Spleen (tissue), 7 donors: ENCODE measurements around the gene ACSF2.

Experiments
- POLR2A ChIP-seq, 3 donors: fragments of 450-650 bp; IDR thresholded peaks; one replicate each; pipeline ENCODE4 v1.5.1; 2017; ENCODE audit warnings: antibody characterized with exemption in 3 of 3, mild to moderate bottlenecking in 1 of 3
- TF ChIP-seq, protein P1 (sequence below), 11 experiments: fragments of 200-600 bp in 7 of 11; fragments of 450-650 bp in 4 of 11; sonication (generic) in 4 of 11; IDR thresholded peaks in 8 of 11; conservative IDR thresholded peaks in 3 of 11; 1 replicate in 7 of 11; 2 replicates in 4 of 11; pipeline versions ENCODE4 v1.4.0 to v1.8.0; 2016 to 2021; ENCODE audit warnings: antibody characterized with exemption in 11 of 11, inconsistent platforms in 4 of 11, mild to moderate bottlenecking in 1 of 11
- donor health status: DM: no; HTN: no; CAD: no; lungs with moderate emphysema.
- donor health status: DM: no; HTN: no; CAD: no.
- donor health status: DM: no; HTN: no; CAD: no.

DNA sequence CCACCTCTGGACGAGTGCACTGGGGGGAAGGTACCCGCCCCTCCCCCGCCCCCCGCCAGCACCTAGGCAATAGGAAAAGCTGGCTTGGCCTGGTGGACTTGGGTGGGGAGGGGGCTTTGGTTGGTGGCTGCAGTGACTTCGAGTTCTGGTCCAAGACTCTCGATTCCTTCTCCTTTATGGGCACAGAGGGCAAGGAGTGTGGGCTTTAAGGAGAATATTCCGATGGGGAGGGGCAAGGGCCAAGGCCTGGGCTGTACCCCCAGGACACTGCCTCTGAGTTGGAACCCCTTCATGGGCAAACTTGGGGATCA, 409 bp downstream of the ACSF2 start:
- TF ChIP-seq POLR2A (IDR thresholded peaks at IDR 0.05) = no peak
- TF ChIP-seq, protein P1, sequence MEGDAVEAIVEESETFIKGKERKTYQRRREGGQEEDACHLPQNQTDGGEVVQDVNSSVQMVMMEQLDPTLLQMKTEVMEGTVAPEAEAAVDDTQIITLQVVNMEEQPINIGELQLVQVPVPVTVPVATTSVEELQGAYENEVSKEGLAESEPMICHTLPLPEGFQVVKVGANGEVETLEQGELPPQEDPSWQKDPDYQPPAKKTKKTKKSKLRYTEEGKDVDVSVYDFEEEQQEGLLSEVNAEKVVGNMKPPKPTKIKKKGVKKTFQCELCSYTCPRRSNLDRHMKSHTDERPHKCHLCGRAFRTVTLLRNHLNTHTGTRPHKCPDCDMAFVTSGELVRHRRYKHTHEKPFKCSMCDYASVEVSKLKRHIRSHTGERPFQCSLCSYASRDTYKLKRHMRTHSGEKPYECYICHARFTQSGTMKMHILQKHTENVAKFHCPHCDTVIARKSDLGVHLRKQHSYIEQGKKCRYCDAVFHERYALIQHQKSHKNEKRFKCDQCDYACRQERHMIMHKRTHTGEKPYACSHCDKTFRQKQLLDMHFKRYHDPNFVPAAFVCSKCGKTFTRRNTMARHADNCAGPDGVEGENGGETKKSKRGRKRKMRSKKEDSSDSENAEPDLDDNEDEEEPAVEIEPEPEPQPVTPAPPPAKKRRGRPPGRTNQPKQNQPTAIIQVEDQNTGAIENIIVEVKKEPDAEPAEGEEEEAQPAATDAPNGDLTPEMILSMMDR (IDR thresholded peaks at IDR 0.05 in 8 of 11, conservative IDR thresholded peaks at IDR 0.05 in 3 of 11) = no peak
